OCI-LY1 (cell line): Measurements from ENCODE around the gene NIM1K.
"Not testable (repeated sequence)": the region's sequence is repeated elsewhere in the genome, so short reads cannot be mapped to it uniquely, and the experiment has no call there.

Source experiments
- H2AFZ ChIP-seq: fragments of 200-600 bp; sonication (generic), shearing (Covaris generic); 2 replicates; pipeline ENCODE4 v1.6.0; 2014; ENCODE audit warnings: antibody characterized with exemption, mild to moderate bottlenecking, low read length
- H3F3A ChIP-seq: fragments of 200-600 bp; sonication (generic), shearing (Covaris generic); 2 replicates; pipeline ENCODE4 v1.6.0; 2014; ENCODE audit warnings: mild to moderate bottlenecking, antibody characterized with exemption, low read length, moderate library complexity; ENCODE audit not compliant: insufficient read depth
- H3K27ac ChIP-seq: fragments of 200-600 bp; sonication (generic); 2 replicates; pipeline ENCODE4 v1.5.1; 2014; ENCODE audit warnings: low read length, mixed run types, mild to moderate bottlenecking, low read depth; ENCODE audit not compliant: poor library complexity, severe bottlenecking
- H3K27me3 ChIP-seq: fragments of 200-600 bp; sonication (generic); 2 replicates; pipeline ENCODE4 v1.6.0; 2014; ENCODE audit warnings: antibody characterized with exemption, mild to moderate bottlenecking, low read length, moderate library complexity; ENCODE audit not compliant: insufficient read depth
- H3K36me3 ChIP-seq: fragments of 200-600 bp; sonication (generic); 2 replicates; pipeline ENCODE4 v1.6.1; 2014; ENCODE audit warnings: mild to moderate bottlenecking, antibody characterized with exemption, low read length, moderate library complexity, mixed read lengths; ENCODE audit not compliant: insufficient read depth
- H3K4me1 ChIP-seq: fragments of 200-600 bp; sonication (generic); 2 replicates; pipeline ENCODE4 v1.5.1; 2014; ENCODE audit warnings: mild to moderate bottlenecking, low read length, moderate library complexity; ENCODE audit not compliant: insufficient read depth, severe bottlenecking
- H3K4me2 ChIP-seq: fragments of 200-600 bp; sonication (generic), shearing (Covaris generic); 2 replicates; pipeline ENCODE4 v1.6.1; 2014; ENCODE audit warnings: low read length
- H3K4me3 ChIP-seq: fragments of 200-600 bp; sonication (generic); 2 replicates; pipeline ENCODE4 v1.5.1; 2014; ENCODE audit warnings: low read length, low read depth, mild to moderate bottlenecking, mixed read lengths; ENCODE audit not compliant: poor library complexity, severe bottlenecking
- H3K79me2 ChIP-seq: fragments of 200-600 bp; shearing (Covaris generic); 2 replicates; pipeline ENCODE4 v1.6.1; 2016; ENCODE audit warnings: mixed run types, low read length, mixed read lengths; ENCODE audit not compliant: insufficient read depth
- H3K9ac ChIP-seq: fragments of 200-600 bp; sonication (generic), shearing (Covaris generic); 2 replicates; pipeline ENCODE4 v1.6.1; 2014; ENCODE audit warnings: mild to moderate bottlenecking, low read length, mixed read lengths
- H3K9me2 ChIP-seq: fragments of 200-600 bp; sonication (generic), shearing (Covaris generic); 2 replicates; pipeline ENCODE4 v1.6.1; 2014; ENCODE audit warnings: low read depth, mild to moderate bottlenecking, low read length, mixed read lengths
- H3K9me3 ChIP-seq: fragments of 200-600 bp; shearing (Covaris generic); 2 replicates; pipeline ENCODE4 v1.6.1; 2014; ENCODE audit warnings: low read length, mixed read lengths
- H4K20me1 ChIP-seq: fragments of 200-600 bp; sonication (generic), shearing (Covaris generic); 2 replicates; pipeline ENCODE4 v1.6.0; 2016; ENCODE audit warnings: mild to moderate bottlenecking, low read length; ENCODE audit not compliant: insufficient read depth
- EZH2 ChIP-seq: fragments of 200-600 bp; sonication (generic), shearing (Covaris generic); IDR thresholded peaks from 2 replicates; pipeline ENCODE4 v1.8.0; 2017; ENCODE audit warnings: borderline replicate concordance, mixed run types, mild to moderate bottlenecking, antibody characterized with exemption, low read length, moderate library complexity, mixed read lengths
- TF ChIP-seq, protein P1 (sequence below): fragments of 200-600 bp; sonication (generic), shearing (Covaris generic); IDR thresholded peaks from 2 replicates; pipeline ENCODE4 v1.5.1; 2017; ENCODE audit warnings: mild to moderate bottlenecking, antibody characterized with exemption, low read length, moderate library complexity, mixed read lengths

Gene NIM1K

DNA sequence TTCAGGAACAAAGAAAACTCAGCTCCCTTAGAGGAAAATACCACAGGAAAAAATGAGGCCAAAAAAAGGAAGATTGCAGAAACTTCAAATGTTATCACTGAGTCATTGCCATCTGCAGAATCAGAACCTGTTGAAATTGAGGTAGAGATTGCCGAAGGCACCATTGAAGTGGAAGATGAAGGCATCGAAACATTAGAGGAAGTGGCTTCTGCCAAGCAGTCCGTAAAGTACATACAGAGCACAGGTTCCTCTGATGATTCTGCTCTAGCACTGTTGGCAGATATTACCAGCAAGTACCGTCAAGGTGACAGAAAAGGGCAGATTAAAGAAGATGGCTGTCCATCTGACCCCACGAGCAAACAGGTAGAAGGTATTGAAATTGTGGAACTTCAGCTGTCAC, 30.8 kb upstream of the NIM1K start:
- Histone ChIP-seq H4K20me1 (no peaks in the 10 kb centered on the region), H3K9me2 (no peaks in the 10 kb centered on the region), H3K36me3 (peaks cover 63% of the 10 kb centered on the region), H3K9ac (no peak overlapping the region), H3K4me3 (no peak overlapping the region), H3K4me2 (no peak overlapping the region), H3K9me3 (no peaks in the 10 kb centered on the region), H3K4me1 (no peaks in the 10 kb centered on the region), H2AFZ (no peak overlapping the region), H3K27ac (no peak overlapping the region), H3F3A (no peaks in the 10 kb centered on the region), H3K27me3 (no peaks in the 10 kb centered on the region), H3K79me2 (no peaks in the 10 kb centered on the region)
- TF ChIP-seq EZH2: no peak
- TF ChIP-seq, protein P1, sequence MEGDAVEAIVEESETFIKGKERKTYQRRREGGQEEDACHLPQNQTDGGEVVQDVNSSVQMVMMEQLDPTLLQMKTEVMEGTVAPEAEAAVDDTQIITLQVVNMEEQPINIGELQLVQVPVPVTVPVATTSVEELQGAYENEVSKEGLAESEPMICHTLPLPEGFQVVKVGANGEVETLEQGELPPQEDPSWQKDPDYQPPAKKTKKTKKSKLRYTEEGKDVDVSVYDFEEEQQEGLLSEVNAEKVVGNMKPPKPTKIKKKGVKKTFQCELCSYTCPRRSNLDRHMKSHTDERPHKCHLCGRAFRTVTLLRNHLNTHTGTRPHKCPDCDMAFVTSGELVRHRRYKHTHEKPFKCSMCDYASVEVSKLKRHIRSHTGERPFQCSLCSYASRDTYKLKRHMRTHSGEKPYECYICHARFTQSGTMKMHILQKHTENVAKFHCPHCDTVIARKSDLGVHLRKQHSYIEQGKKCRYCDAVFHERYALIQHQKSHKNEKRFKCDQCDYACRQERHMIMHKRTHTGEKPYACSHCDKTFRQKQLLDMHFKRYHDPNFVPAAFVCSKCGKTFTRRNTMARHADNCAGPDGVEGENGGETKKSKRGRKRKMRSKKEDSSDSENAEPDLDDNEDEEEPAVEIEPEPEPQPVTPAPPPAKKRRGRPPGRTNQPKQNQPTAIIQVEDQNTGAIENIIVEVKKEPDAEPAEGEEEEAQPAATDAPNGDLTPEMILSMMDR: no peak

DNA sequence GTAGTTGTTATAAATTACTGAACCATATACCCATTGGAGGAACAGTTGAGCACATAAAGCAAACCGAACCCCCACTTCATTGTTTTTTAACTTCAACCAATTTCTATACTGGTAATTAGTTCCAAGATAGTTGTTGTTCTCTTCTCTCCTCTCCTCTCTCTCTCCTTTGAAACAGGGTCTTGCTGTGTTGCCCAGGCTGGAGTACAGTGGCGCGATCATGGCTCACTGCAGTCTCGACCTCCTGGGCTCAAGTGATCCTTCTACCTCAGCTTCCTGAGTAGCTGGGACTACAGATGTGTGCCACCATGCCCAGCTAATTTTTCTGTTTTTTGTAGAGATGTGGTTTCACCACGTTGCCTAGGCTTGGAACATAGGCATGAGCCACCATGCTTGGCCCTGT, 27.2 kb upstream of the NIM1K start:
- not testable (repeated sequence) for H3K4me3 ChIP-seq, H3F3A ChIP-seq, H3K9ac ChIP-seq, H3K4me1 ChIP-seq, H3K9me3 ChIP-seq, H4K20me1 ChIP-seq, H3K27ac ChIP-seq, H3K4me2 ChIP-seq, H3K9me2 ChIP-seq, H3K79me2 ChIP-seq, H2AFZ ChIP-seq, H3K27me3 ChIP-seq
- H3K36me3 ChIP-seq: peaks cover 72% of the 10 kb centered on the region

DNA sequence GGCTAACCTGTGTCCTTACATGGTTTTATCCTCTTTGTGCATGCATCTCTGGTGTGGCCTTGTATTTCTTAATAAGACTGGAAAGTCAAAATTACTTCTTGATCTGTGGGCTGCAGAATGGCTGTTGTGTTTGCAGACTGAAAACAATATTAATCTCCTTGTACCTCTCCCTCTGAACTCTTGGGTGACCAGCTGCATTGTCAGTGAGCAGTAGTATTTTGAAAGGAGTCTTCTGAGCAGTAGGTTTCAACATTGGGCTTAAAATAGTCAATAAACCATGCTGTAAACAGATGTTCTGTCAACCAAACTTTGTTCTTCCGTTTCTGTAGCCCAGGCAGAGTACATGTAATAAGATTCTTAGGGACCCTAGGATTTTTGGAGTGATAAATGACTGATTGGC, 26.7 kb upstream of the NIM1K start:
- Histone ChIP-seq H3K27me3 (no peaks in the 10 kb centered on the region), H3K4me2 (no peak overlapping the region), H3K9ac (no peak overlapping the region), H3K9me2 (no peaks in the 10 kb centered on the region), H2AFZ (no peak overlapping the region), H3K9me3 (no peaks in the 10 kb centered on the region), H3K4me1 (no peaks in the 10 kb centered on the region), H3K79me2 (no peaks in the 10 kb centered on the region), H3K36me3 (peaks cover 75% of the 10 kb centered on the region), H3K4me3 (no peak overlapping the region), H4K20me1 (no peaks in the 10 kb centered on the region), H3K27ac (no peak overlapping the region), H3F3A (no peaks in the 10 kb centered on the region)
- TF ChIP-seq EZH2: no peak
- TF ChIP-seq, protein P1: no peak

DNA sequence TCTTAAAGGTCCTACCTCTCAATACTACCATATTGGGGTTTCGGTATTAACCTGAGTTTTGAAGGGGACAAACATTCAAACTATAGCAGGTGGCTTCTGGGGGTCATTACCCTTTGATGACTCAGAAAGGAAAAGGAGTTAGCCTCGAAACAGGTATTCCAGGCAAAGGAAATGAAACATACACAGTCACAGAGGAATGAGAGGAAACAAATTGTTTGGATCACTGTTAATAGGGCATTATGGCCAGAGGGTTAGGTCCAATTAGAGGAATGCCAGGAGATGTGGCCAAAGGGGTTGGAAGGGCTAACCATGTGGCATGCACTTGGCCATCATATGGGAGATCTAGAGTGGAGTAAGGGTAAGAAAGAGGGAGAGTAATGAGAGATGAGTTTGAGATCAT, 23.9 kb upstream of the NIM1K start:
- Histone ChIP-seq H3K36me3 (peaks cover 77% of the 10 kb centered on the region), H3K9me3 (no peaks in the 10 kb centered on the region)

More for the DNA sequence above, 23.9 kb upstream of the NIM1K start:
- Histone ChIP-seq H3K9ac (no peak overlapping the region), H3K4me1 (no peaks in the 10 kb centered on the region), H3K4me2 (no peak overlapping the region), H3K27me3 (no peaks in the 10 kb centered on the region), H3K27ac (no peak overlapping the region), H3F3A (no peaks in the 10 kb centered on the region), H4K20me1 (no peaks in the 10 kb centered on the region), H3K4me3 (no peak overlapping the region), H3K9me2 (no peaks in the 10 kb centered on the region), H3K79me2 (no peaks in the 10 kb centered on the region), H2AFZ (no peak overlapping the region)
- TF ChIP-seq, protein P1: no peak
- no peak for TF ChIP-seq EZH2
